ENCODE measurements around the gene DHX32.
"Not testable (repeated sequence)": the region's sequence is repeated elsewhere in the genome, so short reads cannot be mapped to it uniquely, and the experiment has no call there.

DHX32 gene

DNA sequence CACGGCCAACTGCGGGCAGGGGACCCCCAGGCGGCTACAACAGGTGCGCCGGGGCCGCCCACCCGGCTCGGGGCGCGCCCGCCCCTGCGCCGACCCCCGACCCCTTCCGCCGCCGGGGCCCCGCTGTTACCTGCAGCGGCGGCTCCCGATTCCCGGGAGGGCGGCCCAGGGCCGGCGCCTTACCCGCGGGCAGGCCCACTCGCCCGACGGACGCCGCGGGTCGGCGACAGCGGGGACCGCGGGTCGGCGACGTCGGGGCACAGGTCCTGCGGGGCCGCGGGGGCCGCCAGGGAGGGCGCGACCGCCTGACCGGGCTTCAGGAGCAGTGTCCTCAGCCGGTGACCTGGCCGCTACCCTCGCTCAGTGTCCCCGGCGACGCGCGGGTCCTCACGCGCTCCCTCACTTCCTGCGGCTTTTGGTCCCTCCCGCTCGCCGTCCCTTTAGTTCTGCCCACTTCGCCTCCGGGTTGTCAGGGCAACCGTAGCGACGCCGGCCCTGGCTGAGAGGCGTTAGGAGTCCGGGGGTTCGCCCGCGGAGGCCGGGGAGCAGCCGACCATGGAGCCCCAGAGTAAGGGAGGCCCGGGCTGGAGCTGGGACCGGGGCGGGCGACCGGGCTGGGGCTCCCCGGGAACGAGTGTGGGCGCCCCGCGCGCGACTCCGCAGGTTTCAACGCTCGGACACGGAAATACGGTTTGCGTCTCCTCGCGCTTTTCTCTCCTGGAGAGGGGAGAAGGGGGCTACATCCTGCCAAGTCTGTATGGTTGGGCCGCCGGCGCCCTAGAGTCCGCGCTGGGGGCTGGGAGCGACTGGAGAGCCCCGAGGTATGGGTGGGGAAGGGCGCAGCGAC, 15.2 kb upstream of the DHX32 start, which contains the start of gene FANK1:
FANK1 (plus strand) TSS at position 477 of the 847 bp plus-strand sequence; CDS start at position 556, 79 bp downstream.
- peak; percentile 88 for DNase-seq (ENCODE audit: low spot score)

DNA sequence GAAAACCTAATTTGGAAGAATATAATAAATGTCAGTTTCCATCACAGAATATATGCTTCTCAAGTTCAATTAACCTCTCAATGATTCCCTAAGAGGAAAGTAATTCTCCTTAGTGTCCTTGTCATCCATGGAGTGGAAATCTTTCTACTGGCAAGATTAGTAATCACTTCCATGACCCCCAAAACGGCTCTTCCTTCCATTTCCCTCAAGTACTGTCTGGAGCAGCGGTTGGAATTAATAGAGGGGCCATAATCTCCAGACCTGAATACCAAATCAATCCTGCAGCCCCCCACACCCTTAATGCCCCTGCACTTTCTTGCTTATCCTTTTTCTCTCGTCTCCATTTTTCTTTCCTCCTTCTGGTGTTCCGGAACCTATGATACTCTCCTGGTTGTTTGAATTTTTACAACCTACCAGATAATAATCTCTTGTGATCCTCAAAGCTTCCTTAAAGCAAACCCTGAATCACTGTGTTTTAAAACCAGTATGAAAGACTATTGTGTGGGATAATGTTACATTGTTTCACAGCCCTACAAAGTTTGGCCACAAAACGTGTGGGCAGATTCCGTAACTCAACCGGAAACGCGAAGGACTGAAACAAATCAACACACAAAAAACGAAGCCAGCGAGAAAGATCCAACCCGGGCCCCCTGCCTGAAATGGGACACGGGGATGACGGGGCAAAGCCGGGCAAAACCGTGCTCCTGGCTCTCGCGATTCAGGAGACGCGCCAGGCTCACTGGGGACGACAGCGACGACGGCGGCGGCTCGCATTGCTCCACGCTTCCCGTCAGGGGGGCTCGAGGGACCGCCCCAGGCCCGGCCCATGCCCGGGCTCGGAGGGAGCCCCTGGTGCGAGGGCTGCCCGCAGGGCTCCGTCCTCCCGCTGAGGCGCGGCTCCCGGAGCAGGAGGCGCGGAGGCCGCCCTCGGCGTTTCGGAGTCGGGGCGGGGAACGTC, 14.3 kb upstream of the DHX32 start:
- DNase-seq (ENCODE audit: low spot score): peak; percentile 45

DNA sequence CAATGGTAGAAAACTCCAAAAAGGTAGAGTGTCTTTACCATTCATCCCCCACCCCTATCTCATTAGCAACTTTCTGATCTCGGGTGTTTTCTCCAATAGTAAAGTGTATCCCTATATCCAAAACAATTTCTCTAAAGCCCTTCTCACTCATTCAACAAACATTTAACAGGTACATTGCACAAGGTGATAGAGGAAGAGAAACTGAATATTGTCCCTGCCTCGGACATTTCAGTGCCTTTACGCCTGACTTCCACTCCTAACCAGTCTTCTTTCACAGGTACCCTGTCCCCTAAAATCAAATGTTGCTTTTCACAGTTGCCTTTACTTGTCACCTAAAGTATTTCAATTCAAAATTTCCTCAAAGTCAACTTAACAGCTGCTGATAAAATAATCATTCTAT, 13.1 kb upstream of the DHX32 start:
- not testable (repeated sequence) for DNase-seq (ENCODE audit: low spot score)

DNA sequence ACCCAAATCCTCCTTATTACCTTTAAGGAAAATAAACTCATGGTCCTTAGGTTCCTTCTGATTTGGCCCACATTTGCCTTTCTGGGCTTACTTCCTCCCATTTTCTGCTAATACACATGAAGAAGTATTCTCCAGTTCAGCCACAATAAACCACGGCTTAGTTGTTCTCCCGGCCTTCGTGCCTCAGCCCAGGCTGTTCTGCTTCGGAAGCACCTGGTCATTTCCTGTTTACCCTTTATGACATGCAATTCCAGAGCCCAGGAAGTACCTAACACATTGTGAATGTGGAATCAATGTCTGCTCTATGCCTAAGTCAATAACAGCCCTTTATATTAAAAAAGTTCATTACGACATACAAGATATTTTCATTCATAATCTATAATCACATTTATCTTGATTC, 11.3 kb upstream of the DHX32 start:
- not testable (repeated sequence) for DNase-seq (ENCODE audit: low spot score)

DNA sequence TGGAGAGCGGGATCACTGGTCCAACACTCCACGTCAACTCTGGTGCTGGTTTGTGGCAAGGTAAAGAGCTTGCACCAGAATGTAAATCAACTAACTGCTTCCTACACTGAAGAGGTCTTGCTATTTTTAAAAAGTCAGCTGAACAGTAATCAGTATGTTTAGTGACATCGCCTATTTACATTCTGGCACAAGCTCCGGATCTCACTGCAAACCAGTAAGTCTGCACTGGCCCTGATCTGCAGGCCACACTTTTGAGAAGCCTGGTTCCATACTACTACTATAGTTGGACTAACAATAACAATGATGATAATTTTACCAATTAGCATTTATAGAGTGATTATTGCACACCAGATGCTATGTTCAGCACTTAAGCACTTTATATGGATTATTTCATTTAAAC, 8.3 kb upstream of the DHX32 start:
- not testable (repeated sequence) for DNase-seq (ENCODE audit: low spot score)

DNA sequence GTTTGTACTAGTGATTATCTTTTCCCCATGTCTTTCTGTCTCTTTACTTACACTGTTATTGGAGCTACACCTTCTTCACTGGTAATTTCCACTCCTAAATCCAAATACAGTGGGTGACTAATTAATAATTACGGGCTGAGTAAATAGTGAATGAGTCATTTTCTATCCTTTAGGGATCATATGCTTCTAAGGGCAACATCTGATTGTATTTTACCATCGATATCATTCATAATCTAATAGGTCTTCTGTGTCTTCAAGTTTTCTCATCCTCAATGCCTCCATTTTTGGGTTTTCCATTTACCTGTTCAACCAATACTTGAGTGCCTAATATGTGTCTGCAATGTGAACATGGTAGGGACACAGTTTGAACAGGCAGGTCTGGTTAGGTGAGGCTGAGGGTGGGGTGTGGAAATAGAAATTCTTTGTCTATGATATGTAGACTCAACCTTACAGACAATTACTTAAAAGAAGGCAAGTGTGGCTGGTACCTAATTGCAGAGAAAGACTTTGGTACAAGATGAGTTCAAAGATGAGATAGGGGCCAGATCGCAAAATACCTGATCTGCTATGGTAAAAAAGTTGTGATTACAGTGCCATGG, 5.9 kb upstream of the DHX32 start:
- DNase-seq (ENCODE audit: low spot score): no peak

DNA sequence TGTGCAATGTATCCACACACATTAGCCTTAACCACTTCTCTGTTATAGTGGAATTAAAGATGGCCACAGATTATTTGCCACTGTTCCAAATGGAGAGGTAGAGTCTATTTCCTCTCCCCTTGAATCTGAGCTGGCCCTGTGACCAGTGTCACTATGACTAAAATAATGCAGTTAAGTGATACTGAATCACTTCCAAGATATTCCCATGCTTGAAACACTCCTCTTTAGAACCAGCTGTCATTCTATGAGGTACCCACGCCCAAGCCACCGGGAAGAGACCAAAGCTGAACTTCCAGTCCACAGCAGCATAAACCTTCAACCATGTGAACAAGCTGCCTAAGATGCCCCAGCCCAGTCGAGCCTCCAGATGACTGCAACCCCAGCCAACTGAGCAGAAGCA, 2.1 kb upstream of the DHX32 start:
- DNase-seq (ENCODE audit: low spot score): no peak

DNA sequence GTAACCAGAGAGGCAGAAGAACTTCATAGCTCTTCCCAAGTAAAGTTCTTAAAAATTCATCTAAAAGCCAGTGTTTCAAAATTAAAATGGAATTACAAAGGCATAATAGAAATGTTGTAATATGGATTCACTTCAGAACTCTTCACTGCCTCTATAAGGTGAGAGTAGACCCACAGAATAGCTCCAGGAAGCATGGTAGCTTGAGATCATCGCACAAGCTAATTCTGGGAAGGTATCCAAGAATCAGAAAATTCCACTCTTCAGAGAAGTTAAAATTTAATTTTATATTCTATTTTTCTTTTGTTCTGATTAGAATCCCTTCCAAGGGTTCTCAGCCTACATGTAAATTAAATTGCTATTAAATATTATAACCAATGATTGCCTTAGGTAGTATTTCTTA, 1.5 kb upstream of the DHX32 start:
- DNase-seq (ENCODE audit: low spot score): no peak

DNA sequence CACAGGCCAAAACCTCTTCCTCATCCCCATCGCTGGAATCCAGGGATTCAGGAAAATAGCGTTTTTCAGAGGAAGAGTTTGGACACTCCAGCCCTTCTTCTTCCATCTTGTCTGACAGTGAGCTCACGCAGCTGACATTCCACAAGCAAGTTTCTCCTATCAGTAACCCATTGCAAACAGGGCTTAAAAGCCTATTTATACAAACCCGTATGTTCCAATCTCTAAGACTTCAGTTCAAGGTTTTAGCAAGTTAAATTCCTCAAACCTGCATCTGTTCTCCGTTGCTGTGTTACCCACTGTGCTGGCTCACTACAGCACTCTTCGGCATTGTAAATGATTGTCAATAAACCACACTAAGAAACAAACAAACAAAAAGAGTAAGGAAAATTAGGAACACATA, 373 bp downstream of the DHX32 start:
- no peak for DNase-seq (ENCODE audit: low spot score)

DNA sequence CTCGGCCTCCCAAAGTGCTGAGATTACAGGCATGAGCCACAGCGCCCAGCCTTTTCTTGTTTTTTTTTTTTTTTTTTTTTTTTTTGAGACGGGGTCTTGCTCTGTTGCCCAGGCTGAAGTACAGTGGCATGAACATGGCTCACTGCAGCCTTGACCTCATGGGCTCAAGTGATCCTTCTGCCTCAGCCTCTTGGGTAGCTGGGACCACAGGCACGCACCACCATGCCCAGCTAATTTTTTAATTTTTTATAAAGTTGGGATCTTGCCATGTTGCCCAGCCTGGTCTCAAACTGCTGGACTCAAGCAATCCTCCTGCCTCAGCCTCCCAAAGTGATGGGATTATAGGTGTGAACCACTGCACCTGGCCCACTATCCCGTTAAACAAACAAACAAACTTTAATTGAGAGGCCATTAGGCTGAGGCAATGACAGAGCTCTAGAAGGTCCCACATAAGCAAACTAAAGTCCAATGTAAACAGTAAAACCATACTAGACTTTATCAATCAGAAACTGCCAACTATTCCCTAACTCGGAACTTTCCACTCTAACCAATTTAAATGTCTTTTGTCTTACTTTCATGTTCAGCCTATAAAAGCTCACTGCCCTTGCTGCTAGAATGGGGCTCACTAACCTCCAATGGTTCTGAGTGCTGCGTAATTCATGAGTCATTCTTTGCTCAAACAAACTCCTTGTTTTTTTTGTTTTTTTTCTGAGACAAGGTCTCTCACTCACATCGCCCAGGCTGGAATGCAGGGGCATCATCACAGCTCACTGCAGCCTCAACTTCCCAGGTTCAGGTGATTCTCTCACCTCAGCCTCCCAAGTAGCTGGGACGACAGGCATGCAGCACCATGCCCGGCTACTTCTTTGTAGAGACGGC, 1.9 kb downstream of the DHX32 start:
- DNase-seq (ENCODE audit: low spot score): no peak

DNA sequence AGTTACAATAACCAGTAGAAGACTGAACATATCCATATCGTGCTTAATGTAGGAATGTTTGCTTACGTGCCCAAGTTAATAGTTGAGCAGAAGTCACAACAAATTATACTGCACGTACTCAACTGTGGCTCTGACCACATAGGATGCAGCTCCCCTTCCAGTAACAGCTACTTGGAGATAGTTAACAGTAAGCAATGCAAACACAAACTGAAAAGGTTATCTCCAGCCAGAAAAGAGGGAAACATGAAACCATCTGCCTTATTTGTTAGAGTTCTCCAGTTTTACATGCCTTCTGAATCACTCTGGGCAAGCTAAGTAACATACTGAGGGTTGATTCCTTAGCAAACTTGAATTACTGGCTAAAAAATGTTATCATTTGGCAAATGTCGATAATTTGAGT, 9.8 kb downstream of the DHX32 start:
- DNase-seq (ENCODE audit: low spot score): no peak

DNA sequence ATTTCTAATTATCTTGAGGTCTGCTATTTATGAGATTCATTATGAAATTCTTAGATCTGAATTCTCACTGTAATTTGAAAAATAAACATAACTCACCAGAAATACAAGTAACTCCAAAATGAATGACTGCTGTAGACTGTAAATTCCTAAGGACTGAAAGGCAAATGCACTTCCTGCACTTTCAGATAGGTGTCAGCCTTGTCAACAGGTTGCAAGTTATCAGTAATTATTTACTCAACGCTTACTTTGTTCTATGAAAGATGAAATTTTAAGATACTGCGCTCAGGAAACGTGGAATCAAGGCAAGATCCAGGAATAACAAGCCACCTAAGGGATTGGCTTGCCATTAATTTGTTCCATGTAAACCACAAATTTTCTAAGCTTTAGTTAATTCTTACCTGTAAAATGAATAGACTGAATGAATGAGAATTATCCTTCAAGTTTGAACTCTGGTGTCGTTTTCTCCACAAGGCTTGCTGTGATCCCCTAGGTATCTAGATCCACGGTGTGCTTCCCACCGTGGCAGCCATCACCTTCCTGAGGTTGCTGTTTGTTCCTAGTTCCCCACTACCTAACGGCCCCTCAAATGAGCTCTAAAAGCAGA, 12.6 kb downstream of the DHX32 start:
- peak; percentile 77 for DNase-seq (ENCODE audit: low spot score)

DNA sequence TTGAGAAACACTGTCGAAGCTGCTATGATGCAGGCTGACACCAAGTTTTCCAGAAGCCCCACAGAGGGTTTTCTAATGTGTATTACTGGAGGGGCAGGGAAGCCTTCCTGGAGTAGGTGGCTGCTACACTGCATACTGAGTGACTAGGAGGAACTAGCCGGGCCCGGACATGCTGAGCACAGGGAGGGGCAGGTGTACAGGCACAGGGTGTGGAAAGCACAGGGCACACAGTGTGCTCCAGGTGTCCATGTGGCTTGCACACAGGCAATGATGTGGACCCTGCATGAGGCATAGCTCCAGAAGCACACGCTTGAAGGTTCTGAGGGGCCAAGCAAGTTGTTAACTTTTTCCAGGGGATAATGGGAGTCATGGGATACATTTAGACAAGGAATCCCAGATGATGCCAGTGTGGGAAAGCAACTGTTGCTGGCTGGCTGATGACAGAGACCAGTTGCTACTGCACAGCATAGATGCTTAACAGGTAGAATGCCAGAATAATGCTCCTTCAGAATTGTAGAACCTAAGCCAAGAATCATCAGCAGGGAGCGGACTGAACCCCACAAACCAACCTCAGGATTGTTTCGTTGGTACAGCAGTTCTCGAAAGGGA, 14.6 kb downstream of the DHX32 start:
- no peak for DNase-seq (ENCODE audit: low spot score)

DNA sequence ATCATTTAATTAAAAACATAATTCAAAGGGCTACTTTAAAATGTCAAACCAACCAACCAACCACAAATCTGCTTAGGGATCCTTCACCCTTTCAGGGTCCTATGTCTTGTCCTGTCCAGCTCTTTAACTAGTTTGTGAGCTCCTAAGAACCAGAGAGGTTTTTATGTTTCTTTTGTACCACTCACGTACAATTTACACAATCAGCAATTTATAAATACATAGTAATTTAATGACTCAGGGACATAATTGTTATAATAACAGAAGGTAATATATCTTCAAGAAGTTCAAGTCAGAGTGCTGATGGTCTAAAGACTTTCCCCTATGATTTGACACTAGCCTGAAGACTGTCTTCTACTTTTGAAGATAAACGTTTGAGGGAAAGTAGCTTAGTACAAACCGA, 16.0 kb downstream of the DHX32 start:
- no peak for DNase-seq (ENCODE audit: low spot score)

DNA sequence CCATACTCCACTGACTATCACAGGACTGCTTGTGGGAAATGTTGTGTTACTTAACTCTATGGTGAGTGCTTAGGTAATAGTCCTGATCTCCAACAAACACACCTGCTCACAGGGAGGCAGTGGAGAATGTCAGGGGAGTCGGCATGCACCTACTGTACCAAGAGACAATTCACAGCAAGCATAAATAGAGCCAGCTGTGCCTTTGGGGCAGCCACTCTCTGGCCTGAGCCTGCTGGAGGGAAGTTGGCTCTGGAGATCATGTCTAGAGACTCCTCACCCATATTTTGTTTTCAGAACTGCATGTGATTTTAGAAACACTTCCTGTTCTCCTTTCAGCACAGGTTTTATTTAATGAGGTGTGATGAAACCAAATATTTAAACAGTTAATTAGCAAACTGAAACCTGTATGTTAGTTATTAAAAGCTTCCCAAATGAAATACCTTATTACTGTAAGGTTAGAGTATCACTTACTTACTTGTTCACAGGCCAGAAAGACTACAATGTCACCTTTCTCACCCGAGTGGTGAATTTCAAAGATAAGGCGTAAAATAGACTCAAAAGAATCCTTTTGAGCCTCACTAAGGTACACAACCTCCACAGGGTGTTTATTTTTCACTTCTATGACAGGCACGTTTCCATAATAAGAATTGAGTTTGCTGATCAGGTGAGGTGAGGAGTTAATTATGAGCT, 21.8 kb downstream of the DHX32 start:
- no peak for DNase-seq (ENCODE audit: low spot score)

DNA sequence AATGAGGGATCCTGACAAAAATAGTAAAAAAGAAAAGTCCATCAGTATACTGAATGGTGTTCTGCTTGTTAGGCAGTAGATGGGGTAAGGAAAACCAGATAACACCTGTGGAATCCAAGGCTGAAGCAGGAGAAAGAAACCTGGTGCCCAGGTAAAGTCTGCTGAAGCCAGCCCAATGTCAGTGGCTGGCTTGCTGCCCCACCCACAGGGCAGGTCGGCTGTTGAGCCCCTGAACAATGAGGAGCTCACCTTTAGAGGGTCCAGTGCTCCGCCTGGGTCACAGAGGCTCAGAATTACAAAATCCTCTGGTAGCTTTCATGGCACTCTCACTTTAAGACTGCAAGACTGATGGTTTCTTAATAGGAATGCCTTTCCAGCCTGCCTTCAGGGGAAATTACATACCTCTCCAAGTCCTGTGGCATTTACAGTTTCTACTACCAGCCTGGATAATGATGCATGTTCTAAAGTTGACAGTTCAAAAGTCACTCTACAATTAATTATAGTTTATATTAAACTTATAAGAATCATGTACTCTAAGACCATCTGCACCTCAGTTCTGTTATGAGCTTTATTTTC, 23.8 kb downstream of the DHX32 start:
- DNase-seq (ENCODE audit: low spot score): no peak

DNA sequence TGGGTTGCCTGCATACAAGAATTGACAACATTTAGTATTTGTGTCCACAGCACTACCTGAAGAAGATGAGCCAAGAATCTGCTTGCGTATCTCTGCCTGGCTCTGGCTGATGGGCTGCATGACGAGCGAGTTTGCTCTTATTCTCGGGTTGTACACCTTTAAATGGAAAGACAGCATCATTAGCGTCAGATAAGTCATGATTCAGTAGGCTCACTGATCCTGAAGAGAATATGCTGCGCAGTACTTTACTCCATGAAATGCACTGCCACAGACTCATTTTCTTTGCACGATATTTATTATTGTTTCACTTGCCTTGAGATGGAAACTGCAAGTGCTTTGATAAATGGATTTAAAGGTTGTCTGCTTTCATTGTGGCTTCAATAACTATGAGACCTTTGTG, 28.6 kb downstream of the DHX32 start:
- DNase-seq (ENCODE audit: low spot score): no peak

DNA sequence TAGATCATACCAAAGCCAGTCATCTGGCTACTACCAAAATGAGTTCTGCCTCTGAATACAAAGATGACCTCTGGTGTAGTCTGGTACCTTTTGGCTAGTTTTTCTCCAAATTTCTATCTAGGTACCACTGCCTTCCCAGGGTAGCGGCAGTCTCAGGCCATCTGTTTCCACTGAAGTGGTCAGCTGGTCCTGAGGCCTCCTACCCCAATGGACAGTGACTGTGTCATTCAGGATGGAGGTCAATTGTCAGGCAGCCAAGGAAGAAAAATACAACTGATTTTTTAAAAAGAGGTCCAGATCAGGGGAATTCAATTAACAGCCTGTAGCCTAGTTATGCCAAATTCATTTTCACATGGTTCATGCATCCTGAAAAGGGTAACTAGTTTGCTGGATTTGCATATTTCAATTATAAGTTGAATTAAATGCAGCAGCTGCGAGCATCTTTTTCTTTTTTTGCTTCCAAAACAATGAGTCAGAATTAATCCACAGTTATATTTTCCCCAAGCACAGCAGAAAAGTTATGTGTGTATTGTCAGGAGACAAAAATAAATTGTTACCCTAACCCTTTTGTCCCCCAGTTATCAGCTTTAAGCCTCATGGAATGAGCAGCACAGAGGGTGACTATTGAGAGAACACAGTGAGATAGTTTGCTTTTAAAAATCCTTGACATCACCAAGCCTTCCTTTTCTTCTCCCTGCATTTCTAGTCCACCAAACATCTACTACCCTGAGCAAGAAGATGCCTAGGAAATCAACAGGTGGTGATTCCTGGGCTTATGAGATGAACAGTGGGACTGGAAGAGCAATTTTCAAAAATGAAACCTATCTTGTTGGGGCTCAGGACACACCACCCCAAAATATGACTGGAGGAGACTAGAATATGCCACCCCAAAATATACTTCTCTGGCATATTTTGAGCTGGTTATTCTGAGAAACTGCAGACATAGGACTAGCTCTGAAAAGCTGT, 30.0 kb downstream of the DHX32 start:
- no peak for DNase-seq (ENCODE audit: low spot score)
